Keratinocyte (primary cell): ENCODE results near the gene TYROBP.

ENCODE experiments used
- CTCF ChIP-seq, 3 experiments: IDR thresholded peaks in 1 of 3; conservative IDR thresholded peaks in 1 of 3; optimal IDR thresholded peaks in 1 of 3; 2 replicates in 2 of 3; 3 replicates in 1 of 3; pipeline versions ENCODE3 to v1.5.1; 2011; ENCODE audit warnings: low read length in 3 of 3, mild to moderate bottlenecking in 3 of 3, moderate library complexity in 2 of 3, control low read depth in 1 of 3, inconsistent platforms in 1 of 3; ENCODE audit not compliant: insufficient read depth in 2 of 3; ENCODE audit errors: extremely low read depth in 1 of 3
- EZH2 ChIP-seq: IDR thresholded peaks from one replicate; pipeline ENCODE4 v1.6.1; 2012; ENCODE audit warnings: inconsistent platforms, mild to moderate bottlenecking, low read length, moderate library complexity

DNA sequence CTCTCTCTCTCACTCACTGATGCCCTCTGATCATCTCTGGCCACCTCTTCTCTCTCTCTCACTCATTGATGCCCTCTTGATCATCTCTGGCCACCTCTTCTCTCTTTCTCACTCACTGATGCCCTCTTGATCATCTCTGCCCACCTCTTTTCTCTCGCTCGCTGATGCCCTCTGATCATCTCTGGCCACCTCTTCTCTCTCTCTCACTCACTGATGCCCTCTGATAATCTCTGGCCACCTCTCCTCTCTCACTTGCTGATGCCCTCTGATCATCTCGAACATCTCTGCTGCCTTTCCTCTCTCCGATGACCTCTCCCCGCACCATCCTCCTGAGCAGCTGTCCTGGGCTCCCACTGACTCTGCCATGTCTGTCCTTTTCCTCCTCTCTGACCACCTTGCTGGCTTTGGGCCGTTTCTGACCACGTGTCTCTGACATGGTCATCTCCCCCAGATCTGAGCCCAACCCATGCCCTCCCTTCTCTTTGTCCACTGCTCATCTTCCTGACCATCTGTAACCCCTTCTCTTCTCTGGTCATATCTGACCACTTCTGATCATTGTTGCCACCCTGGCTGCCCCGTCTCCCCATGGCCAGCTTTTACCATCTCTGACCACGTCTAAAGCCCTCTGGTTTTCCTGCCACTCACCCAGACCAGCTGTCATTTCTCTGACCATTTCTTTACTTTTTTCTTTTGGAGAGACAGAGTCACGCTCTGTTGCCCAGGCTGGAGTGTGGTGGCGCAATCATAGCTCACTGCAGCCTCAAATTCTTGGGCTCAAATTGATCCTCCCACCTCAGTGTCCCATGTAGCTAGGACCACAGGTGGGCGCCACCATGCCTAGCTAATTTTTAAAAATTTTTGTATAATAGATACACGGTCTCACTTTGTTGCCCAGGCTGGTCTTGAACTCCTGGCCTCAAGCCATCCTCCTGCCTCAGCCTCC, 30.5 kb upstream of the TYROBP start:
- TF ChIP-seq CTCF (optimal IDR thresholded peaks at IDR 0.05 in 1 of 3, IDR thresholded peaks at IDR 0.05 in 1 of 3, conservative IDR thresholded peaks at IDR 0.05 in 1 of 3; ENCODE audit: extremely low read depth in 1 of 3, insufficient read depth in 2 of 3, low read length in 3 of 3) (no peak), EZH2 (no peak)
